ENCODE measurements around the gene BUD31.

BUD31 gene

GRCh38 chr7:99448855-99449254 is 40.1 kb downstream of the BUD31 start:
- TF ChIP-seq CTCF (IDR thresholded peaks at IDR 0.05; ENCODE audit: control extremely low read depth, extremely low read depth, low read depth, missing control alignments): no peak
- ChIA-PET CTCF (interaction anchor here (1.1 to 3.4 kb wide), 2 partner anchors 11 to 18 kb away, joined by 3 to 9 read pairs; no protein-coding TSS in a partner anchor), POLR2A (no interaction called here)

GRCh38 chr7:99449326-99449725 is 40.6 kb downstream of the BUD31 start:
- ChIA-PET CTCF (interaction anchor here (1.1 to 3.4 kb wide), 2 partner anchors 11 to 18 kb away, joined by 3 to 9 read pairs; no protein-coding TSS in a partner anchor), POLR2A (no interaction called here)
- TF ChIP-seq CTCF (IDR thresholded peaks at IDR 0.05; ENCODE audit: control extremely low read depth, extremely low read depth, low read depth, missing control alignments): no peak
- no peak for DNase-seq (ENCODE audit: extremely low spot score)

More at GRCh38 chr7:99448855-99449254, 40.1 kb downstream of the BUD31 start:
- DNase-seq (ENCODE audit: extremely low spot score): no peak

GRCh38 chr7:99451936-99452335 is 43.2 kb downstream of the BUD31 start:
- CTCF ChIA-PET: no interaction called here
- POLR2A ChIA-PET: no interaction called here
- no peak for DNase-seq (ENCODE audit: extremely low spot score)
- TF ChIP-seq CTCF (IDR thresholded peaks at IDR 0.05; ENCODE audit: control extremely low read depth, extremely low read depth, low read depth, missing control alignments): no peak

- POLR2A ChIA-PET: no interaction called here
Observed at GRCh38 chr7:99452541-99452940, 43.8 kb downstream of the BUD31 start.

GRCh38 chr7:99453105-99453504 is 44.3 kb downstream of the BUD31 start:
- DNase-seq (ENCODE audit: extremely low spot score): no peak
- POLR2A ChIA-PET: no interaction called here
- CTCF ChIA-PET: no interaction called here
- TF ChIP-seq CTCF (IDR thresholded peaks at IDR 0.05; ENCODE audit: control extremely low read depth, extremely low read depth, low read depth, missing control alignments): no peak

More at GRCh38 chr7:99452541-99452940, 43.8 kb downstream of the BUD31 start:
- no peak for TF ChIP-seq CTCF (IDR thresholded peaks at IDR 0.05; ENCODE audit: control extremely low read depth, extremely low read depth, low read depth, missing control alignments)
- CTCF ChIA-PET: no interaction called here
- DNase-seq (ENCODE audit: extremely low spot score): no peak

GRCh38 chr7:99455874-99456273 is 47.1 kb downstream of the BUD31 start:
- POLR2A ChIA-PET: interaction anchor here (0.6 to 0.7 kb wide), 2 partner anchors 16 to 17 kb away, joined by 3 read pairs; partner anchors contain the start of genes CPSF4 and PTCD1
- DNase-seq (ENCODE audit: extremely low spot score): no peak
- CTCF ChIA-PET: interaction anchor here (1.2 kb wide), 1 partner anchor 13 kb away, joined by 3 read pairs; no protein-coding TSS in a partner anchor
- TF ChIP-seq CTCF (IDR thresholded peaks at IDR 0.05; ENCODE audit: control extremely low read depth, extremely low read depth, low read depth, missing control alignments): no peak
